Measurements from ENCODE around the gene DNM2.
A peak's percentile ranks its signal among the peaks of the same experiment; 100 is the strongest.

The DNM2 gene

DNA sequence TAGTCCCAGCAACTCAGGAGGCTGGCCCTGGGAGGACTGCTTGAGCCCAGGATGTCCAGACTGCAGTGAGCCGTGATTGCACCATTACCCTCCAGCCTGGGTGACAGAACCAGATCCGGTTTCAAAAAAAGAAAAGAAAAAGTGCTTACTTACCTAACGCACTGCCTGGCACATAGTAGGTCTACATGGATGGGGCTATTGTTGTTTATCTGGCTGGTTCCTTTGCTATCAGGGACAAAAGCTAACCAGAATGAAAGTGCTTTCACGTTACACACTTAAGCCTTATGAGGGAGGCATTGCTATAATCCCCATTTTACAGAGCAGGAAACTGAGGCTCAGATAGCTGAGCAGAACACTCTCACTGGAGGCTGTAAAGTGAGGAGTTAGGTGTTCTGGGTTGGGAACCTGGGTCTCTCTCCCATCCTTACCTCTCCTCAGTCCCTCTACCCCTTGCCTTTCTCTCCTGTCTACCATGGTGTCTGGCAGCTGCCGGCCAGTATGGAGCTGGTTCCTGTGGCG lies 2.8 kb downstream of the DNM2 start:
- POLR2A ChIA-PET (ENCODE audit: low non-redundant PET): no interaction called here
- CTCF ChIA-PET: interaction anchor here (0.6 kb wide), 2 partner anchors 10 to 98 kb away, joined by 3 to 6 read pairs; no protein-coding TSS in a partner anchor

DNA sequence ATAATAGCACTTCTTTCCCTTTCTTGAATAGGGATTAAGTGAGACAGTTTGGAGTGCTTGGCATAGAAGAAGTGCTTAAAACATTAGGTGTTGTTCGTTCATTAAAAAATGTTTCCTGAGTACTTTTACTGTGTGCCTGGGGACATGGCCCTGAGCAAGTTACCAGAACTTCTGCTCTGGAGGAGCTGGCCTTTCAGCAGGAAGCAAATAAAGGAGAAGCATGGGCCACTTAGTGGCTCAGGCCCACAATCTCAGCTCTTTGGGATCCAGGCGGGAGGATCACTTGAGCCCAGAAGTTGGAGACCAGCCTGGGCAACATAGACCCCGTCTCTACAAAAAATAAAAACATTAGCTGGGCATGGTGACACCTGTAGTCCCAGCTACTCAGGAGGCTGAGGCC lies 5.7 kb downstream of the DNM2 start:
- POLR2A ChIA-PET (ENCODE audit: low non-redundant PET): interaction anchor here (0.7 kb wide), 1 partner anchor 195 kb away, joined by 4 read pairs; no protein-coding TSS in a partner anchor
- peak overlapping the region; percentile 17; the same call in 1 of the 2 replicates for H3K27ac ChIP-seq
- CTCF ChIA-PET: no interaction called here

More for the DNA sequence above, 2.8 kb downstream of the DNM2 start:
- DNase-seq (ENCODE audit: low spot score): no peak
- no peak for TF ChIP-seq CTCF (conservative IDR thresholded peaks at IDR 0.05; ENCODE audit: low read depth)
- H3K27ac ChIP-seq: no peak overlapping the region

GRCh38 chr19:10724573-10725071 lies 6.7 kb downstream of the DNM2 start:
- POLR2A ChIA-PET (ENCODE audit: low non-redundant PET): no interaction called here
- no peak for DNase-seq (ENCODE audit: low spot score)
- CTCF ChIA-PET: interaction anchor here (0.6 kb wide), 1 partner anchor 96 kb away, joined by 3 read pairs; no protein-coding TSS in a partner anchor
- TF ChIP-seq CTCF (conservative IDR thresholded peaks at IDR 0.05; ENCODE audit: low read depth): no peak
- H3K27ac ChIP-seq: peak overlapping the region; percentile 1; the same call in 1 of the 2 replicates

More for the DNA sequence above, 5.7 kb downstream of the DNM2 start:
- DNase-seq (ENCODE audit: low spot score): no peak
- TF ChIP-seq CTCF (conservative IDR thresholded peaks at IDR 0.05; ENCODE audit: low read depth): no peak

DNA sequence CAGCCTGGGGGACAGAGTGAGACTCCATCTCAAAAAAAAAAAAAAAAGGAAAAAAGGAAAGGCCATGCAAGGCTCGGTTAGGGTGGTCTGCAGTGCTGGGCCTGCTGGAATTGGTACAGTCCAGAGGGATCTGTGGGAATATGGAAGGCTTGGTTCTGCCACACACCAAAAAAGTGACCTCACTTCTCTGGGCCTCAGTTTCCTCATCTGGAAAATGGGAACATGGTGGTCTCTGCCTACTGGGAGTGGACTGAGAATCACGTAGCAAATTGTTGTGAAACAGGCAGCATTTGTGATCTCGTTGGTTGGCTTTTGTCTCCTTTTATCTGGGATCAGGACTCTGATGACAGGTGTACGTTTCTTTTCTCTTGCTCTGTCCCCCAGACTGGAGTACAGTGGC lies 7.5 kb downstream of the DNM2 start:
- no peak for TF ChIP-seq CTCF (conservative IDR thresholded peaks at IDR 0.05; ENCODE audit: low read depth)
- ChIA-PET CTCF (interaction anchor here (0.6 to 0.7 kb wide), 2 partner anchors 95 to 539 kb away, joined by 3 to 6 read pairs; no protein-coding TSS in a partner anchor), POLR2A (ENCODE audit: low non-redundant PET) (no interaction called here)
- H3K27ac ChIP-seq: no peak overlapping the region
- no peak for DNase-seq (ENCODE audit: low spot score)

GRCh38 chr19:10726268-10726667 lies 8.4 kb downstream of the DNM2 start:
- H3K27ac ChIP-seq: no peak overlapping the region
- DNase-seq (ENCODE audit: low spot score): no peak
- ChIA-PET CTCF (interaction anchor here (0.7 kb wide), 1 partner anchor 540 kb away, joined by 6 read pairs; no protein-coding TSS in a partner anchor), POLR2A (ENCODE audit: low non-redundant PET) (no interaction called here)
- no peak for TF ChIP-seq CTCF (conservative IDR thresholded peaks at IDR 0.05; ENCODE audit: low read depth)

- ChIA-PET POLR2A (ENCODE audit: low non-redundant PET) (no interaction called here), CTCF (no interaction called here)
- no peak for DNase-seq (ENCODE audit: low spot score)
- no peak overlapping the region; the same call in 1 of the 2 replicates for H3K27ac ChIP-seq
- no peak for TF ChIP-seq CTCF (conservative IDR thresholded peaks at IDR 0.05; ENCODE audit: low read depth)
Observed at GRCh38 chr19:10727685-10728201, 9.9 kb downstream of the DNM2 start.

Data from RWPE1 (cell line).